Stimulated activated naive CD8-positive, alpha-beta T cell treated with anti-CD3 and anti-CD28 coated beads, Interleukin-15, Interleukin-2, amounts not matched to agents 100 ng/mL and 50 ng/mL, for 24 hours (primary cell): ENCODE data around the gene AHCYL1.

Experiments used
- H3K27ac Mint-ChIP-seq: one replicate; pipeline ENCODE4 v1.8.0; 2021; ENCODE audit warnings: mild to moderate bottlenecking, mixed read lengths
- H3K27me3 Mint-ChIP-seq: one replicate; pipeline ENCODE4 v1.8.0; 2021; ENCODE audit warnings: mixed read lengths
- H3K36me3 Mint-ChIP-seq: one replicate; pipeline ENCODE4 v1.8.0; 2021; ENCODE audit warnings: low read depth, mixed read lengths
- H3K4me1 Mint-ChIP-seq: one replicate; pipeline ENCODE4 v1.8.0; 2021; ENCODE audit warnings: low read depth, mixed read lengths
- H3K4me3 Mint-ChIP-seq: one replicate; pipeline ENCODE4 v1.8.0; 2021; ENCODE audit warnings: mild to moderate bottlenecking, mixed read lengths
- H3K9me3 Mint-ChIP-seq: one replicate; pipeline ENCODE4 v1.8.0; 2021; ENCODE audit warnings: mixed read lengths

The AHCYL1 gene

DNA sequence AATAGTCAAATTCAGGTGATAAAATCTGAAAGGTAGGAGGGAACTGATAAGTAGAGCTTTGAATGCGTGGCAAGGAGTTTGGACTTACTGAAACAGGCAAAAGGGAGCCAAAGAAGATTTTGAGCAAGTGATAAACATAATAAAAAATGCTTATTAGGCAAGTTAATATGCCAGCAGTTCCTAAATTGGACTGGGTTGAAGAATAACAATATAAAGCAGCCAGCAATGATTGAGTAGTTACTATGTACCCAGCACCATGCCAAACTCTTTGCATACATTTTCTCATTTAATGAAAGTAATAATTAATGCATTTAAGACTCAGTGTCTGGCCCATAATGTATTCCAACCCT lies 23.8 kb upstream of the AHCYL1 start:
- Mint-ChIP-seq H3K9me3 (no peaks in the 10 kb centered on the region), H3K4me1 (no peaks in the 10 kb centered on the region), H3K27ac (no peak overlapping the region)

DNA sequence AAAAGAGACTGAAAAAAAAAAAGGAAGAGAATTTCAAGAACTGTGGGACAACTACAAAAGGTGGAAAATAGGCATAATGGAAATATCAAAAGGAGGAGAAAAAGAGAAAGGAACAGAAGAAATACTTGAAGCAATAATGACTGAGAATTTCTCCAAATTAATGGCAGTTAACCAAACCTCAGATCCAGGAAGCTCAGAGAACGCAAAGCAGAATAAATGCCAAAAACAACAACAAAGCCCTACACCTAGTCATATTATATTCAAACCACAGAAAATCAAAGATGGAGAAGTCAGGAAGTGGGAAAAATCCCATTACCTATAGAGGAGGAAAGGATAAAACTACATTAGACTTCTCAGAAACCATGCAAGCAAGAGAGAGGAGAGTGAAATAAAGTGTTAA lies 20.7 kb upstream of the AHCYL1 start:
- Mint-ChIP-seq H3K27me3 (peaks cover 9% of the 10 kb centered on the region), H3K4me3 (no peak overlapping the region), H3K4me1 (no peaks in the 10 kb centered on the region), H3K36me3 (no peaks in the 10 kb centered on the region), H3K9me3 (no peaks in the 10 kb centered on the region), H3K27ac (no peak overlapping the region)

More for the DNA sequence above, 23.8 kb upstream of the AHCYL1 start:
- H3K27me3 Mint-ChIP-seq = peaks cover 9% of the 10 kb centered on the region
- no peak overlapping the region for H3K4me3 Mint-ChIP-seq
- no peaks in the 10 kb centered on the region for H3K36me3 Mint-ChIP-seq

DNA sequence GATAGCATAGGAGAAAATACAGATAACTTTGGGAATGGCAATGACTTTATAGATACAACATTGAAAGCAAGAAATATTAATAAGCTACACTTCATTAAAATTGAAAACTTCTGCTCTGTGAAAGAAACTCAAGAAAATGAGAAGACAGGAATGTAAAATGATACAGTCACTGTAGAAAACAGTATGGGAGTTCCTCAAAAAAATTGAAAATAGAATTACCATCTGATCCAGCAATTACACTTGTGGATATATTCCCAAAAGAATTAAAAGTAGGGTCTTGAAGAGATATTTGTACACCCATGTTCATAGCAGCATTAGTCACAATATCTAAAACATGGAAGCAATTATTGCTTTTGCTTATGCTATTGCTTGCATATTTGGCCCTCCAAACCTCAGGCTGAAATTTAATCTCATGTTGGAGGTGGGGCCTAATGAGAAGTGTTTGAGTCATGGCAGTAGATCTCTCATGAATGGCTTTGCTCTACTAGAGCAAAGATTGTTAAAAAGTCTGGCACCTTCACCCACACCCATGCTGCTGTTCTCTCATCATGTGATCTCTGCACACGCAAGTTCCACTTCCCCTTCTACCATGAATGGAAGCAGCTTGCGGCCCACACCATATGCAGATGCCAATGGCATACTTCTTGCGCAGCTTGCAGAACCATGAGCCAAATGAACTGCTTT lies 15.3 kb upstream of the AHCYL1 start:
- Mint-ChIP-seq H3K27me3 (peaks cover 4% of the 10 kb centered on the region), H3K36me3 (no peaks in the 10 kb centered on the region)

DNA sequence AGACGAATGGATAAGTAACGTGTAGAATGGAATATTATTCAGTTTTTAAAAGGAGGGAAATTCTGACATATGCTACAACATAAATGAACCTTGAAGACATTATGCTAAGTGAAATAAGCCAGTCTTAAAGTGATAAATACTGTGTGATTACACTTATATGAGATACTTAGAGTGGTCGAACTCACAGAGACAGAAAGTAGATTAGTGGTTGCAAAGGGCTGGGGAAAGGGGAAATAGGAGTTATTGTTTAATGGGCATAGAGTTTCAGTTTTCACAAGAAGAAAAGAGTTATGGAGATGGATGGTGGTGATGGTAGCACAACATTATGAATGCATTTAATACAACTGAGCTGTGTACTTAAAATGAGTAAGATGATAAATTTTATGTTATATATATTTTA lies 14.7 kb upstream of the AHCYL1 start:
- Mint-ChIP-seq H3K4me1 (no peaks in the 10 kb centered on the region), H3K4me3 (no peak overlapping the region), H3K36me3 (no peaks in the 10 kb centered on the region), H3K27me3 (peaks cover 4% of the 10 kb centered on the region), H3K9me3 (no peaks in the 10 kb centered on the region), H3K27ac (no peak overlapping the region)

More for the DNA sequence above, 15.3 kb upstream of the AHCYL1 start:
- no peak overlapping the region for H3K4me3 Mint-ChIP-seq
- no peaks in the 10 kb centered on the region for H3K4me1 Mint-ChIP-seq
- H3K9me3 Mint-ChIP-seq = no peaks in the 10 kb centered on the region
- H3K27ac Mint-ChIP-seq = no peak overlapping the region

DNA sequence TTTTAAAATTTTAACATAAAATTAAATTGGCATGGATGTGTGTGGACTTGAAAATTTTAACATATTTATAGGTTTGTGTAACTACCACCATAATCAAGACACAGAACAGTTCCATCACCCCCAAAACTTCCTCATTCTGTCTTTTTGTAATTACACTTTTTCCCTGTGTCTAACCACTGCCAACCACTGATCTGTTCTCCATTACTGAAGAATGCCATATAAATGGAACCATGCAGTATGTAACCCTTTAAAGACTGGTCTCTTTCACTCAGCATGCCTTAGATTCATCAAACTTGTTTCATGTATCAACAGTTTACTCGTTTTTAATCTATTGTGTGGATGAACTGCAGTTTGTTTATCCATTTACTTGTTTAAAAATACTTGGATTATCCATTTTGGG lies 13.0 kb upstream of the AHCYL1 start:
- no peaks in the 10 kb centered on the region for H3K27me3 Mint-ChIP-seq
- H3K9me3 Mint-ChIP-seq = no peaks in the 10 kb centered on the region
- no peaks in the 10 kb centered on the region for H3K4me1 Mint-ChIP-seq
- no peaks in the 10 kb centered on the region for H3K36me3 Mint-ChIP-seq
- H3K4me3 Mint-ChIP-seq = no peak overlapping the region
- H3K27ac Mint-ChIP-seq = no peak overlapping the region

DNA sequence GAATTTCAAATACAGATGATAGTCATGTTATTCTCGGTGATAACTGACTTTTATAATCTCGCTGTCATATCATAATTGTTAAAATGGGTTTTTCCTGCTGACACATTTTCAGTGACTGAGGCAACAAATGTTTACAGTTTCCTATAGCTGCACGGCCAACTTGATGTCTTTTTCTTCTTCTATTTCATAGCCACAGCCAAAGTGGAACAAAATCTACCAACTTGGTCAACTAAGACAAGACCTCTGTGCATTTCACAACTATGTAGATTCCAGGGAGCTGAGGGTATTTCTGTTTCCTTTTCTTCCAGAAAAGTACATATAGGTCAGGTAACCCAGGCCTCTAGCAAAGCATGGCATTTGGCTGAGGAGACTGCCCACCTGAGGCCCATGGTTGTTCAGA lies 10.4 kb upstream of the AHCYL1 start:
- Mint-ChIP-seq H3K27ac (no peak overlapping the region), H3K4me1 (no peaks in the 10 kb centered on the region), H3K27me3 (peaks cover 4% of the 10 kb centered on the region), H3K36me3 (no peaks in the 10 kb centered on the region), H3K4me3 (no peak overlapping the region), H3K9me3 (no peaks in the 10 kb centered on the region)

DNA sequence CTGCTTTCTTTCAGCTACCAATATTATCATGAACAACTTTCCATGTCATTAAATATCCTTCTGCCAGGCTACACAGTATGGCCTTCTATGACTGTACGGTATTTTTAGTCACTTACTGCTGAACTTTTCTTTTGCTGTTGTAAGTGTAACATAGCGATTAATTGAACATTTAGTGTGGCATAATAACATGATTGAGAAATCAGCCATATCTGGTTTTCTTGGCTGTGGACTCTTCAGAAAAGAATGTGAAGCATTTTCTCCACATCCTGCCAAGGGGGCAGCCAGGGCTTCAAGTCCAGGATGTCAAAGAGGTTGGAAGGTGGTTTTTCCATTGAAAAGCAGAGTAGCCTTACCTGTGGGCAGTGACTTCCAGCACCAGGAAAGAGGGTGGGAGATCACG lies 8.8 kb upstream of the AHCYL1 start:
- H3K4me3 Mint-ChIP-seq = no peak overlapping the region
- no peaks in the 10 kb centered on the region for H3K4me1 Mint-ChIP-seq
- H3K36me3 Mint-ChIP-seq = no peaks in the 10 kb centered on the region
- peaks cover 4% of the 10 kb centered on the region for H3K27me3 Mint-ChIP-seq
- H3K9me3 Mint-ChIP-seq = no peaks in the 10 kb centered on the region
- H3K27ac Mint-ChIP-seq = no peak overlapping the region

DNA sequence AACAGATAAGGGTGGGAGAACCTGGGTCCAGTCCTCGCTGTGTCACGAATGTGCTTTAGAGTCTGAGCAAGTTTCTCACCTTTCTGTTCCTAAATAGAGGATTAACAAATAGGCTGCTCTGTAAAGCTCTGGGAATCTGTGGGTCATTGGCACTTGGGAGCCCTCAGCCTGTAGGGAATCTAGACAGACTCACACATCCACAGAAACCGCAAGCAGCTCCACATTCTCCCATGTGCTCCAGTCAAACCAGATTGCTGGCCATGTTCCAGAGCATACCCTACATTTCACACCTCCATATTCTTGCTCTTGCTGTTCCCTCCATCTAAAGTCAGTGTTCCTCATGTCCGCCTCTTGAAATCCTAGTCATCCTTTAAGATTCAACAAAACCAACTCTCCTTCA lies 7.8 kb upstream of the AHCYL1 start:
- H3K27ac Mint-ChIP-seq = no peak overlapping the region

DNA sequence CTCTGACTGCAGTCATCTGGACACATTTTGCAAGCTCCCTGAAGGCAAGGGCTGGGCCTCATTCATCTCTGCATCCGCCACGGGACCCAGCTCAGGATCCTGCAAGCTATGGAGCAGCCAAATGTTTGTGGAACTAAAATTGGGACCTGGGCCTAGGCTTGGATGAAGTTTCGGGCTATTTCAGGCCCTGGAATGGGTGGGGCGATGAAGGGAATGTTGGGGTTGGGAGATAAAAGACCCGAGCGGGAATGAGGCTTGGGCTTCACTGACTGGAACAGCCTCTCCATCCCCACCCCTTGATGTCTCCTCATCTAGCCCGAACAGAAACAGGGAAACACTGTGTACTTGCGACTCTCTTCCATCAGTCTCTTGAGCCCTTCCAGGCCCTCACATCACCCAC lies 7.3 kb upstream of the AHCYL1 start:
- no peaks in the 10 kb centered on the region for H3K4me1 Mint-ChIP-seq
- no peaks in the 10 kb centered on the region for H3K9me3 Mint-ChIP-seq
- no peak overlapping the region for H3K27ac Mint-ChIP-seq
- peaks cover 4% of the 10 kb centered on the region for H3K27me3 Mint-ChIP-seq
- no peaks in the 10 kb centered on the region for H3K36me3 Mint-ChIP-seq
- H3K4me3 Mint-ChIP-seq = no peak overlapping the region

More for the DNA sequence above, 7.8 kb upstream of the AHCYL1 start:
- H3K4me3 Mint-ChIP-seq = no peak overlapping the region
- peaks cover 4% of the 10 kb centered on the region for H3K27me3 Mint-ChIP-seq
- H3K9me3 Mint-ChIP-seq = no peaks in the 10 kb centered on the region
- no peaks in the 10 kb centered on the region for H3K4me1 Mint-ChIP-seq
- no peaks in the 10 kb centered on the region for H3K36me3 Mint-ChIP-seq

DNA sequence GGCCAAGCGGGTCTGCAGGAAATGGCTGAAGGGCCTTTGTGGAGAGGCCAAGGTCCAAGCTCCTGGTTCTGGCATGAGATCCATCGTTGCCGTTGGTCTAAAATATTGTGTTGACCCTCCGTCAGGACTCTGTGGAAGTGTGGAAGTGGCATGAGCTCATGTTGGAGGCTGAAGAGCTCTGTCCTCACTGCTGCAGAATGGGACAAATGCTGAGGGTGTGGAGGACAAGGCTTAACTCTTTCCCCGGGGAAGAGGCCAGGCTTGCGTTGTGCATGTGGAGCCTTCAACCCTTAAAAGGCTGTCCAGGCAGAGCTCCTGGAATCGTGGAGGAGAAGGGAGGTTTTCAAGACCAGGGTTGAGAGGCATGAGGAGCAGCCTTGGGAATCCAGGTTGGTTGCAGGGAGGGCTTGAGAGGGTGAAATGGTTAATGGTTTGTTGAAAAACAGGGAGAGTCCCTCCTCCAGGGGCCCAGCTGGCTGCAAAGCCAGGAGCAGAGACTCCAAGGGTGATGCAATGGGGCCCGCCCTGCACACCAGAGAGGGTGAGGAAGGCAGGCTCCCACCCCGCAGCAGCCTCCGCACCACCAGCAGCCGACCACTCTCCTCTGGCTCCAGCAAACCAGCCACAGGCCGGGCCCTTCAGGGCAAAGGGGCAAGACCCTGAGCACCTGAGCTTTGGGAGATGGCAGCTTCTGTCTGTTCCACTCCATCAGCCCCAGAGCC lies 6.7 kb upstream of the AHCYL1 start:
- Mint-ChIP-seq H3K9me3 (no peaks in the 10 kb centered on the region), H3K27ac (no peak overlapping the region), H3K4me1 (no peaks in the 10 kb centered on the region), H3K27me3 (peaks cover 4% of the 10 kb centered on the region), H3K4me3 (no peak overlapping the region), H3K36me3 (no peaks in the 10 kb centered on the region)

DNA sequence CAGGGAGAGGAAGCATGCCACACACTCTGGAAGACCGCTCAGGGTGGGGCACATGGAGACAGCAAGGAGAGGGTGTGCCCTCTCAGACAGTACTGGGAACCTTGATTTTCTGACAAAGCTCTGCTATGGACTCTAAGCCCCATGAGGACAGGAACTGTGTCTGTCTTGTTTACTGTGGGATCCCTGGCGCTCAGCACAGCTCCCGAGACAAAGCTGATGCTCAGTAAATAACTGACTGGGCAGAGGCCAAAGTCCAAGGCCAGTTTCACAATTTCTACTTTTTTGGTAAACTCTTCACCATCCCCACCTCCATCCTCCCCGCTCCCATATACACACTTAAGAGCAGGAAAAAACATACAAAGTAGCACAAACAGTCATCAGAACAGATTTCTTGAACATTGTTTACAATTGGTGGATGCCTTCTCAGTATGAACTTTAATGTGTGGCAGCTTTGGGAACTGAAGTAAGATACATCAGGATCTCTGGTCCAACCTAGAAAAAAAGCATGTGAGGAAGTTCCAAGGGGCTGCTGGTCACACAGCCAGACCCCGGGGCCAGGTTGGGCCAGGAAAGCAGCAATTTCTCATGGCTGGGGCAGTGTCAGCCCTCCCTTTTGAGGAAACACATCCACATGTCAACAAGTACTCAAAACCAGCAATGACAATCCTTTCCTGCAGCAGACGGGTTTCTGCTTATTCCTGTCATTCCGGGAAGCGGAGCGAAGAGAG lies 5.6 kb upstream of the AHCYL1 start:
- Mint-ChIP-seq H3K4me1 (no peaks in the 10 kb centered on the region), H3K27ac (no peak overlapping the region), H3K27me3 (peaks cover 4% of the 10 kb centered on the region), H3K9me3 (no peaks in the 10 kb centered on the region), H3K36me3 (no peaks in the 10 kb centered on the region), H3K4me3 (no peak overlapping the region)

DNA sequence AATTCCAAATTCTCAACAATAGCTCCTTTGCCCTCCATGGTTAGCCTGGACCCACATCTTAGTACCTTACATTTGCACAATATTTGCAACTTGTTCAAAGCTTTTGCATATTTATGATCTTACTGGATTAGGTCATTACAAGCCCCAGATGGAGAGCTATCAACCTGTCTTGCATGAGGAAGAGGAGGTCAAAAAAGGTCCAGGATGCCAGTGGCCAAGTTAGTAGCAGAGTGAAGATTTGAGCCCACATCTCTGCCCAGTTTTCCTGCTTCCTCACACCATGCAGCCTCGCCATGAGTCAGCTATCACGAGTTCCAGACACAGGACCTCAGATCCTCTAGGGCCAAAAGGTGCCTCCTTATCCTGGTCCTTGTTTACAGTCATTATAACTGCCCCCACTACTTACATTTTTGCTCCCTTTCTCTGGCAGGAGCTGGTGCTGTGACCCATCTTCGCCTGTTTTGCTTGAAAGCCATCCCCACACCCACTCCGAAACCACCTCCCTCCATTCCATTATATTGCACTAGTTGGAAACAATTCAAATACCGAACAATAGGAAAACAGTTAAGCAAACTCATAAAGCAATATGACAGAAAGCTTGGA lies 5.0 kb upstream of the AHCYL1 start:
- no peaks in the 10 kb centered on the region for H3K9me3 Mint-ChIP-seq
- no peak overlapping the region for H3K4me3 Mint-ChIP-seq
- H3K4me1 Mint-ChIP-seq = no peaks in the 10 kb centered on the region
- peaks cover 4% of the 10 kb centered on the region for H3K27me3 Mint-ChIP-seq
- H3K36me3 Mint-ChIP-seq = no peaks in the 10 kb centered on the region
- no peak overlapping the region for H3K27ac Mint-ChIP-seq

DNA sequence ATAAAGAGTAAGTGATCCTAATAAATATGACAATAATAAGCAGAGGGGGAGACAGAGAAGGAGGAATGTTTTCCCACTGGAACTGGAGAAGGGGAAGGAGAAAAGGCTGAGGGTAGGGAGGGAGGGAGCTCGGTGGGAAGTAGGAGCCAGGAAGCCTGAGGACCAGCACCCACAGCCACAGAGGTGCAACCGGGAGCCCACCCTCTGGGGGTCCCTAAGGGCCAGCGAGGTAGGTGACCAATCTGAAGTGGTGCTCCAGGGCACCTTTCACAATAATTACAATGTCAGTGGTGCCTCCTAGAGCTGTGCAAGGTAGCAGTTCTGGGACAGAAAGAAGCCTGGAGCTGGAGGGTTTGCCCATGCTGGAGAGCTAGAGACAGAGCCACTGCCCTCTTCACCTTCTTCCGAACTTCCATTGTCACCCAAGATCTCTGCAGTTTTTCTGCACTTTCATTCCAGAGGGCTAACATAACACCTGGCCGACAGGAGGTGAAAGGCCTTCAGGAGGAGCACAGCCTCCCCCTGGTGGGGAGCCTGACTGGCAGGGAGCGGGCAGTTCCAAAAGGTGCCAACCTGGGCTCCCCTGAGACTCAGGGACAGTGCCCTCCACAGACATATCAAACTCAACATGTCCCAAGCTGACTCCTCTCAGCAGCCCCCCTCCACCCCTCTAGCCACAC lies 4.1 kb upstream of the AHCYL1 start:
- Mint-ChIP-seq H3K27me3 (peaks cover 4% of the 10 kb centered on the region), H3K27ac (no peak overlapping the region), H3K4me3 (no peak overlapping the region), H3K4me1 (peaks cover 2% of the 10 kb centered on the region), H3K36me3 (no peaks in the 10 kb centered on the region), H3K9me3 (no peaks in the 10 kb centered on the region)

DNA sequence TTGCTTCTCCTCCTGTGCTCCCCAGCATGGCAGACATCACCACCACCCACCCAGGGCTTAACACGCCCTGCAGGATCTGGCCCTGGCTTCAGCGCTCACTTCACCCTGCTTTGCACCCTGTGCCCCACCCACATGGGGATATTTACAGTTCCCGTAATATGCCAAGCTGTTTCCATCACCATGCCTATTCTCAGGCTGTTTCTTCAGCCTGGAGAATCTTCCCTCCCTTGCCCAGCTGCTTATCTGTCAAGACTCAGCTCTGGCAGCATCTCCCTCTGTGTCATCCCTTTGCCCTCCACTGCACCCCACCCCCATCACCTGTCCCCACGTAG lies 3.6 kb upstream of the AHCYL1 start:
- no peaks in the 10 kb centered on the region for H3K36me3 Mint-ChIP-seq
- no peak overlapping the region for H3K27ac Mint-ChIP-seq
- H3K4me1 Mint-ChIP-seq = peaks cover 7% of the 10 kb centered on the region
- H3K9me3 Mint-ChIP-seq = no peaks in the 10 kb centered on the region
- peaks cover 4% of the 10 kb centered on the region for H3K27me3 Mint-ChIP-seq
- no peak overlapping the region for H3K4me3 Mint-ChIP-seq
